GM21576 (cell line): ENCODE data around the gene SF3B3.
A peak's percentile ranks its signal among the peaks of the same experiment; 100 is the strongest.
"Not testable (repeated sequence)": the region's sequence is repeated elsewhere in the genome, so short reads cannot be mapped to it uniquely, and the experiment has no call there.

Source experiments
- ATAC-seq: cut with Tn5 transposase; IDR thresholded peaks from one replicate; pipeline ENCODE4 v1.9.1; 2021; ENCODE audit warnings: mild to moderate bottlenecking, moderate library complexity; ENCODE audit not compliant: unreplicated experiment

The SF3B3 gene

DNA sequence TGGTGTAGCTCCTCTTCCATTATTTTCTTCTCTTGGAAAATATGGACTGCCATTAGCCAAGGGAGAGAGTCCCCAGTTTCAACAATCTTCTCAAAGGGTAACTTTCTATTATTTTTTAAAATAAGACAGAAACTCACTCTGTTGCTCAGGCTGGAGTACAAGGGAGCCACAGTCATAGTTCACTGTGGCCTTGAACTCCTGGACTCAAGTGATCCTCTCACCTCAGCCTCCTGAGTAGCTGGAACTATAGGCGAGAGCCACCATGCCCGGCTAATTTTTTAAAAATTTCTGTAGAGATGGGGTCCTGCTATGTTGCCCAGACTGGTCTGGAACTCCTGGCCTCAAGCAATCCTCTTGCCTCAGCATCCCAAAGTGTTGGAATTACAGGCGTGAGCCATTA, 13.4 kb upstream of the SF3B3 start:
- ATAC-seq, result no peak

DNA sequence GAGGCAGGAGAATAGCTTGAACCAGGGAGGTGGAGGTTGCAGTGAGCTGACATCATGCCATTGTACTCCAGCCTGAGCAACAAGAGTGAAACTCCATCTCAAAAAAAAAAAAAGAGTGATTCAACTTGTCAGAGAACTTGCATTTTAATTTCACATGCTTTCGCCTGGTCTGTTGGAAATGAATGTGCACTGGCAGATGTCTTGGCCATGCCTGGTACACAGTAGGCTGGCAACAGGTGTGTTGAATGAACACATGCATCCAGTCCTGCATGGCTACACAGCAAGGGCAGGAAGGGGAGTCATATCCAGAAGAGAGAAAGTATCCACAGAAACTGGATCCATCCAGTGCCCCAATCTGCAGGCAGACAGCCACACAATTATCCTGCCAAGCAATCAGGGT, 11.8 kb upstream of the SF3B3 start:
- no peak for ATAC-seq

DNA sequence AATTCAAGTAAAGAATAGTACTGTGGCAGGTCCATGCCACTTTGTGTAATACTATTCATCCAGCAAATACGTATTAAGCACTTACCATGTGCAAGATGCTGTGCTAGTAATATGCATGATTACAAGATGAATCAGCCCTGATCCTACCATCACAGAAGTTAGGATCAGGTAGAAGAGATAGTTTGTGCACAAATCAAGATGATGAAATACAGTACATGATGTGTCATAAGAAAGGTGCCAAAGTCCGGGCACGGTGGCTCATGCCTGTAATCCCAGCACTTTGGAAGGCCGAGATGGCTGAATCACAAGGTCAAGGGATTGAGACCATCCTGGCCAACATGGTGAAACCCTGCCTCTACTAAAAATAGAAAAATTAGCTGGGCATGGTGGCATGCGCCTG, 11.2 kb upstream of the SF3B3 start:
- no peak for ATAC-seq

GRCh38 chr16:70520612-70521297, 2.9 kb upstream of the SF3B3 start:
- ATAC-seq, result no peak

- ATAC-seq, result no peak
Measured at GRCh38 chr16:70522216-70523075, 1.2 kb upstream of the SF3B3 start.

DNA sequence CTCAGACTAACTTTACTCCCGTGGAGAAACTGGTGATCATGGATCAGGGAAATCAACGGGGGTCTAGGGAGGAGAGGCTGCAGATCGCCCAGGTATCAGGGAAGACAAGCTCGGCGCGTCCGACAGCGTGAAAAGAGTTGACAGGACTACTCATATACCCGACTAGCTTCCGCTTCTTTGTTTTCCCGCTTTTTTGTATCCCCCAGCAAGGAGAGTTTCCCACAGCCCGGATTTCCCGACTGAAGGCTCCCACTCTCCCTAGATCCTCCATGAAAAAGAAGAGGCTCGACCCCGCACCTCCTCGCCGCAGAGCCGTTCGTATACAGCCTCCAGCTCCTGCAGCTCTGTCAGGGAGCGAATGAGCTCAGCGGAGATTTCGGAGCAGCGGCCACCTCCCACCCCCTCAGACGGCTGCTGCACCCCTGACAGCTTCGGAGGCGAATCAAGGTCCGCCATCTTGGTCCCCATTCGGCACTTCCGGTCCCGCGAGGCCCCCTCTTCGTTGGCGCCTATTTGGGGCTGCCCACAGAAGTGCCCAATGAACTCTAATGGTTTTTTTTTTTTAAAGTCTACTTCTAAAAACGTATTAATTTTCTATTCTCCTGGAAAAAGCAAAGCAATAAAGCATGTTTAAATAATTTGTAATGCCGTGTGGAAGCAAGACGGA, 407 bp upstream of the SF3B3 start, which contains the start of gene COG4:
COG4 (minus strand) TSS at position 479 of the 667 bp plus-strand sequence; CDS start at position 468, 11 bp downstream.
- peak; percentile 56 for ATAC-seq

GRCh38 chr16:70524399-70524825, 796 bp downstream of the SF3B3 start:
- ATAC-seq, result not testable (repeated sequence)

DNA sequence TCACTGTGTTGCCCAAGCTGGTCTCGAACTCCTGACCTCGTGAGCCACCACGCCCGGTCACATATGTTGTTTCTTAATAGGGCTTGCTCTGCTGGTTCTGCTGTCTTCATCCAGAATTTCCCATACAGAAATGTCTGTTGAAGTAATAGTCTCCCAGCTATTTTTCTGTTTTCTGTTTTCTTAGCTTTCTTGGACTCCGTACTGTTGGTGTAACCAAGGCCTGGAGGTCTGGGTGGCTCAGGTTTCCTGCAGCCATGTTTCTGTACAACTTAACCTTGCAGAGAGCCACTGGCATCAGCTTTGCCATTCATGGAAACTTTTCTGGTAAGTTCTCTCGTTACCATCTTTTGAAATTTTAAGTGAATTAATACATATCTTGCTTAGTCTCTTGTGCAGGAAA, 2.8 kb downstream of the SF3B3 start:
- no peak for ATAC-seq

DNA sequence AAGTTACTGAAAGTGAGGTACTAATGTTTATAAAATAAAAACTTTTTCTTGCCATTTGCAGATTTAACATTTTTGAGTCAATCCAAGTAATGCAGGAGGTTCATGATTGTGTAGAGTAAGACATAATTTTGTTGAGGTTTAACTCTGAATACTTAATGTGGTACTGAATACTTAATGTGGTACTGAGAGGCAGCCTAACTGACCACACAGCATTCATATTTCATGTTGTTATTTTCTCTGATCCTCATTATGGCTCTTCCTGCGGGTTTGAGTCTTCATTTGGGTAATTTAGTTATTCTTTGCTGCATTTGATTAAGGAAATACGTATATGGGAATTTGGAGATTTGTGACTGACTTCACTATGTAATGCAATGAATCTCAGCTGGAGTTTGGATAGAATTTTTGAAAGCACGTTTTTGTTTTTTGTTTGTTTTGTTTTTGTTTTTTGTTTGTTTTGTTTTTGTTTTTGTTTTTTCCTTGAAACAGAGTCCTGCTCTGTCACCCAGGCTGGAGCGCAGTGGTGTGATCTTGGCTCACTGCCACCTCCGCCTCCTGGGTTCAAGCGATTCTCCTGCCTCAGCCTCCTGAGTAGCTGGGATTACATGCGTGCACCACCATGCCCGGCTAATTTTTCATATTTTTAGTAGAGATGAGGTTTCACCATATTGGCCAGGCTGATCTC, 3.8 kb downstream of the SF3B3 start:
- ATAC-seq, result no peak

- ATAC-seq, result no peak
Measured at GRCh38 chr16:70529051-70529777, 5.6 kb downstream of the SF3B3 start.

- not testable (repeated sequence) for ATAC-seq
Measured at GRCh38 chr16:70529954-70530353, 6.3 kb downstream of the SF3B3 start.

DNA sequence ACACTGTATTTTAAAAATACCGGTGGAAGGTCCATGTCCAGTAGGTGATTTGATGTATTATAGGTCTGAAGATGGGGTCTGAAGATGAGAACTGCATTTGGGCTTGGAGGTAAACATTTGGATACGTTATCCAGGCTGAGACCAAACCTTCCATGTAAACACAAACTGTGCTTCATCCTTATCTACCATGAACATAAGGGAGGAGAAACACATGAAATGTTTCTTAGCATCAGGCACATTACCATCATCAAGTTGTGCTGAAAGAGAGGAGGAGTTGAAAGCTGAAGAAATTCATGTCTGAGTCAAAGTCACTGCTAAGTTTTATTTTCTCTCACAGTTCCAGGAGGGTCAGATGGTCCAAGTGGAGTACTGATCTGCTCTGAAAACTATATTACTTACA, 11.4 kb downstream of the SF3B3 start:
- ATAC-seq, result no peak

DNA sequence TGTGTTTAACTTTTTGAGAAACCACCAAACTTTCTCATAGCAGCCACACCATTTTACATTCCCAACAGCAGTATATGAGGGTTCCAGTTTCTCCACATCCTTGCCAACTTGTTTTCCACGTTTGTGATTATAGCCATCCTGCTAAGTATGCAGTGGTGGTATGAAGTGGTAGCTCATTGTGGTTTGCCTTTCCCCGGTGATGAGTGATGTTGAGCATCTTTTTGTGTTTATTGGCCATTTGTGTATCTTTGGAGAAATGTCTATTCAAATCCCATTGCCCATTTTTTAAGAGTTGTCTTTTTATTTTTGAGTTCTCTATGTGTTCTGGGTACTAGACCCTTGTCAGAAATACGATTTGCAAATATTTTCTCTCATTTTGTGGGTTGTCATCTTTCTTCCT, 17.4 kb downstream of the SF3B3 start:
- no peak for ATAC-seq

- ATAC-seq, result no peak
Measured at GRCh38 chr16:70544548-70544947, 20.9 kb downstream of the SF3B3 start.

DNA sequence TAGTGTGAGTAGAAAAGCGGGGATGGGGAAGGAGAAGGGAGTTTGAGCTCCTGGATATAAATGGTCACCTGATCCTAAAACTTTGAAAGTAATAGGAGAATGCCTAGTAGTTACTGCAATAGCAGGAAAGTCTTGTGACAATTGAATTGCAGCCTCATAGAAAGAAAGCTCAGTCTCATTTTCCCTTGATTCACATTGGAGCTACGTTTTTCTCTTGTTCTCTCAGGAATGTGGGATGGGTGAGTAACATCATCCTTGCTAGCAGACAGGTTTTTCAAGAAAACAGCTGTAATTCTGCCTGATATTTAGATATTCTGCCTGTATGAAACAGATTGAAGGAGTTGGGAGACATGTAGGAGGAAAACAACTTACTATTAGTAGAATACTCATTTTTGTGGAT, 25.3 kb downstream of the SF3B3 start:
- no peak for ATAC-seq

- no peak for ATAC-seq
Measured at GRCh38 chr16:70550082-70550481, 26.5 kb downstream of the SF3B3 start.

DNA sequence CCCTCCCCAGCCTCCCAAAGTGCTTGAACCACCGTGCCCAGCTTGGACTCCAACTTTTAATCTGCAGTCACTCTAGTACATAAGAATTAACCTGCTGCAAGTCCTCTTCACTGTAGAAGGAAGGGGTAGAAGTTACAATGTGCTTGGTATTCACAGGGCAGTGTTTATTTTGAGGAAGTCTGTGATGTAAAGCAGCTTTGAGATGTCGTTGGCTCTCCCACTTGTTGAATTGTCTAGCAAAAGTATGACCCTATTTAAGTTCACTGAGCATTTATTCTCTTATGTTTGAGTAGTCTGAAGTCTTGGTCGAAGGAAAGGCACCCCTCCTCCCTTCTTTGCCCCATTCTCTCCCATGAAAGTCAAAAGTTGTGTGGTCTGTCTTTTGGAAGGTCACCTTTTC, 28.2 kb downstream of the SF3B3 start:
- ATAC-seq, result no peak

DNA sequence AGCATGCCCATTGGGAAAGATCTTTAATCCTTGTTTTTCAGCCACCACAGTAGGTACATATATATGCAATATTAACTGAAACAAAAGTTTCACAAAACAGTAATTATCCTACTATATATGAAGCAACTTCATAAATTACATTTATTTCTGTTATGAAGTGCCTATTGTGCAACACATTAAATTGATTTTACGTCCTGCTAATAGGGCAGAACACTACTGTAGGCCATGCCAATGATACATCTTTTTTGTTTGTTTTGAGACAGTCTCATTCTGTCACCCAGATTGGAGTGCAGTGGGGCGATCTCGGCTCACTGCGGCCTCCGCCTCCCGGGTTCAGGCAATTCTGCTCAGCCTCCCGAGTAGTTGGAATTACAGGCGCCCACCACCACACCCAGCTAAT, 29.1 kb downstream of the SF3B3 start:
- ATAC-seq, result no peak

DNA sequence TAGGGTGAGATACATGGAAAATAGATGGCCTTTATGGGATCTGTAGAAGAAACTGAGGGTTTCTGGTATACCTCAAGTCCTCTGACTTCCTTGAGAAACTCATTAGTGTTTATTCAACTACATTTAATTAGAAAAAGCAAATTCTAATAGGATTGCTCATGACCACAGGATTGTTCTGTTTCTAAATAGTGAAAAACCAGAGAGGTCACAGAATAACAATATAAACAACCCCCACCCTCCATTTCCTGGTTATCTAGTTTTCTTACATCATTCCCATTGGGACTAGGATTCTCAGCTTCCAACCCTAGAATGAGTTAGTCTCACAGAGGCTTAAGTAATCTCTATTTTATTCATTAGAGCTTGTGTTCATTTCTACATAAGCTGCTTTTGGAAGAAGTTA, 30.0 kb downstream of the SF3B3 start:
- ATAC-seq, result no peak

- no peak for ATAC-seq
Measured at GRCh38 chr16:70556063-70556462, 32.4 kb downstream of the SF3B3 start.
